GM19035 (cell line): ENCODE measurements around the gene ZNF716.
"Not testable (repeated sequence)": the region's sequence is repeated elsewhere in the genome, so short reads cannot be mapped to it uniquely, and the experiment has no call there.

Experiments used
- ATAC-seq: cut with Tn5 transposase; IDR thresholded peaks from one replicate; pipeline ENCODE4 v1.9.1; 2021; ENCODE audit not compliant: unreplicated experiment

The ZNF716 gene

DNA sequence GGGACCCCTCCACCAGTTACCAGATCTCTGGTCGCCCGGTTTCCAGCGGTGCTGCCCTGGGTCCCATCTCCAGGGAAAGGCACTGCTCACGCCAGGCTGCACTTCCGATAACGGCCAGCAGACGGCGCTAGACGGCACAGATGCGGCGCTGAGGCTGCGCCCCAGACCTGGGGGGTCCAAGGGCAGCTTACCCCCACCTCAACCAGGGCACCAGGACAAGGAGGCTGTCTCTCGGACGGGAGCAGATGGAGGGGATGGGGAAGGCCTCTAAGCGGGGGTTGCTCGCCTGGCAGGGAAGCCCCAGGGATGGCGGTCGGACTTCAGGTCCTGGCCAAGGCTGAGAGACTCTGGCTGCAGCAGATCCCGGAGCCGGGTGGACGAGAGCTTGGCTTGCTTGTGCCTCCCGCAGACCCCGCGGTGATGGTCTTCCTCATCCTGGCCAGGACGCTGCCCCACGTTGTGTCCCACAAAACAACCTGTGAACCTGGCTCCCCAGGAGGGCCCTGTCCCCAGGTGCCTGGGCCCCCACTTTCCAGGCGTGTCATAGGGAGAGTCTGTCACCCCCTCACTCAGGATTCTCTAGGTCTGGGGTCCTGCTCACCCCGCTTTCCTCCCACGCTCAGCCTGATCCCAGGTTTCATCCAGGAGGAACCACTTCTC is 23.9 kb upstream of the ZNF716 start:
- ATAC-seq: no peak

DNA sequence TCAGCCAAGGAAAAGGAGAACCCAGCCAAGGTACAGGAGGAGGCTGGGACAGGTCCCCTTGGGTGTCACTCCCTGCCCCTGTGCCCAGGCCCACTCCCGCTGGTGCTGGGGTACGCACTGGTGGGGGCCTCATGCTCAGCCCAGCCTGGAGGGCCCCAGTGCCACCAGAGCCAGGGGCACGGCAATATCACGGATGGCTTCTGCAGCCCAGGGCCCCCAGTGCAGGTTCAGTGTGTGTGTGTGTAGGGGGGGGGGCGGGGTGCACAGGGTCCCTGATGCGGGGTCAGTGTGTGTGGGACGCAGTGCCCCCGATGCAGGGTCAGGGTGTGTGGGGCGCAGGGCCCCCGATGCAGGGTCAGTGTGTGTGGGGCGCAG is 23.4 kb upstream of the ZNF716 start:
- no peak for ATAC-seq

DNA sequence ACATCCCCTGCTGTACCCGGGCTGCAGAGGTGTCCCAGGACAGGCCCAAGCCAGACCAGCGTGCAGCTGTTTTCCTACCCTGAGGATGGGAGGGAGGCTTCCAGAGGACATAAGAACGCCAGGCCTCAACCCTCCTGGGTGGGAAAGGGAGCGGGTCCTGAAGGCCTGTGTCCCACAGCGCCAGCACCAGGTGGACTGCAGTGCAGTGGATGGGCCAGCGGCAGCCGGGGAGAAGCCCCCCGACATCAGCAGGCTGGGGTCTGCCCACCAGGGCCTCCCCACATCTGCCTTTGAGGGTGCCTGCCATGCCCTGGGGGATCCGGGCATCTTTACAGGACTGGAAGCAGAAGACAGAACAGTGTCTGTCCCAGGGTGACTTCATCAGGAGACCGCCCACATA is 22.8 kb upstream of the ZNF716 start:
- no peak for ATAC-seq

DNA sequence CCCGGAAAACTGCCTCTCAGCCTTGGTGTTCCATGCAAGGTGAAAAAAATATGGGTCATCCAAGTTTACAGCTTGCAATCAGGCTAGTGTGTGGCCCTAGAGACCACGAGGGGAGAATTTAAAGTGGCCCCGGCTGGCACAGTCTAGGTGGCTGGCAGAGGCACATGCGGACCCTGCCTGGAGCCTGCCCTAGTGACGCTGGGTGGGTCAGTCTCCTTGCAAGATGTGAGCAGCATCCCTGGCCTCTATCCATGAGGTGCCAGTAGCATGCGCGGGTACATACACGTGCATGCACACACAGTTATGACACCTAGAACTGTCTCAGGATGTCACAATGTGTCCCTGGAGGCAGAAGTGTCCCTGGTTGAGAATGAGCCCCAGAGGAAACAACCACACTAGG is 22.4 kb upstream of the ZNF716 start:
- ATAC-seq: no peak

DNA sequence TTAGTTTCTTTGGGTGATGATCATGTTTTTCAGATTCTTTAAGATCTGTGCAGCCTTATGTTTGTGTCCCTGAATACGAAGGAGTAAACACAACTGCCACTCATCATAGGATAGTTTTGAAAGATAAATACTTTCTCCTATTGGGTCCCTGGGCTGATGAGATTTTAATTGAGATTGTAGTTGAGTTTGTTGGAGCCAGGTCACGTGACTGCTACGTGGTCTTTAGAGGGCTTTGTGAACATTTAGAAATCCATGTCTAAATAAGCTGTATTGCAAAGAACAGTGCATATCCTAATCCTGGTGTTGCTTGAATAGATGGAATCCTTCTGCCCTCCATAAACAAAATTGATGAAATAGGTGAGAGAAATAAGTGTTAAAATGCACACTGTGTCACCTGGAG is 17.4 kb upstream of the ZNF716 start:
- ATAC-seq: no peak

DNA sequence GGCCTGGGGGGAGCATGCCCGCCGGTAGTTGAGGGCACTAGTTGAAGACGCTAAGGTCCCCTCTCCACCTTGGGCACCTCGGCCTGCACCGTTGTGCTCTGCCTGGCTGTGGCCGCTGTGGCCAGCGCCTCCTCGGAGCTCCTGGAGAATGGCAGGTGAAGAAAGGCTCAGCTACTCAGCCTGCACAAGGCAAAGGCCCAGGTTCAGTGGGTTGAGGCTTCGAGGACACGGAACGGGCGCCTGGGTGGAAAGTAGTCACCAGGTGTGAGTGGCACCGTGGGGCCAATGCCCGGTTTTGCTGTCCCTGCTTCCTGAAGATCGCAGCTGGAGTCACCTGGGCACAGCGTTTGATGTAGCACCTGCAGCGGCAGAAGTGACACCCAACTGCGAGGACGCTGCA is 12.4 kb upstream of the ZNF716 start:
- no peak for ATAC-seq

DNA sequence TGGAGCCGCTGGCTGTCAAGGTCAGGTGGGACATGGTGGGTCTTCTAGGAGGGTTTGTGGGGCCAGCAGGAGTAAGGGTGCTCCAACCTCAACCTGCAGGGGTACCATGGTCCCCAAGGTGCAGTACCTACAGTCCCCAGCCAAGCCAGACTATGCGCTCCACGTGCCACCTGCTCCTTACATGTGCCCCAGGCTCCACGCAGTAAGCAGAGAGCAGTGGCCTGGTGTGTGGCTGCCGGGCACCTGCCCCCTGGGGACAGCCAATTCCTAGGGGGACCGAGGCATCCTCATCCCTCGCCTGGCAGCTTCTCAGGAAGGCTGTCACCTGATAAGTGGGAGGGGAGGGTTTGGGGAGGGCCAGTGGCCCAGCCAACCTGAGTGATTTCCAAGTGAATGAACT is 11.7 kb upstream of the ZNF716 start:
- no peak for ATAC-seq

DNA sequence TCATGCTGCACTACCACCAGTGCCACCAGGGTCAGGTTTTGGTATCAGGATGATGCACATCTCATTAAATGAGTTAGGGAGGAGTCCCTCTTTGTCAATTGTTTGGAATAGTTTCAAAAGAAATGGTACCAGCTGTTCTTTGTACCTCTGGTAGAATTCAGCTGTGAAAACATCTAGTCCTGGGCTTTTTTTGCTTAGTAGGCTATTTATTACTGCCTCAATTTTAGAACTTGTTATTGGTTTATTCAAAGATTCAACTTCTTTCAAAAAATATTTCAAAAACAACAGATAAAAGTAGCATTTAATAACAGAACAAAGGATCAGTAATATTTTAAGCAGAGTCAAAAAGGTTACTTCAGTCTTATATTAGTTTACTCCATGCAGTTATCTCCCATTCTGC is 6.4 kb upstream of the ZNF716 start:
- no peak for ATAC-seq

DNA sequence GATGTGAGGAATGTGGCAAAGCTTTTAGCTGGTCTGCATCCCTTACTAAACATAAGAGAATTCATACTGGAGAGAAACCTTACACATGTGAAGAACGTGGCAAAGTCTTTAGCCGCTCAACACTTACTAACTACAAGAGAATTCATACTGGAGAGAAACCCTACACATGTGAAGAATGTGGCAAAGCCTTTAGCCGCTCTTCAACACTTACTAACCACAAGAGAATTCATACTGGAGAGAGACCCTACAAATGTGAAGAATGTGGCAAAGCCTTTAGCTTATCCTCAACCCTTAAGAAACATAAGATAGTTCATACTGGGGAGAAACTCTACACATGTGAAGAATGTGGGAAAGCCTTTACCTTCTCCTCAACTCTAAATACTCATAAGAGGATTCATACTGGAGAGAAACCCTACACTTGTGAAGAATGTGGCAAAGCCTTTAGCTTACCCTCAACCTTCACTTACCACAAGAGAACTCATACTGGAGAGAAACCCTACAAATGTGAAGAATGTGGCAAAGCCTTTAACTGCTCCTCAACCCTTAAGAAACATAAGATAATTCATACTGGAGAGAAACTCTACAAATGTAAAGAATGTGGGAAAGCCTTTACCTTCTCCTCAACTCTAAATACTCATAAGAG is 19.3 kb downstream of the ZNF716 start:
- ATAC-seq: not testable (repeated sequence)

DNA sequence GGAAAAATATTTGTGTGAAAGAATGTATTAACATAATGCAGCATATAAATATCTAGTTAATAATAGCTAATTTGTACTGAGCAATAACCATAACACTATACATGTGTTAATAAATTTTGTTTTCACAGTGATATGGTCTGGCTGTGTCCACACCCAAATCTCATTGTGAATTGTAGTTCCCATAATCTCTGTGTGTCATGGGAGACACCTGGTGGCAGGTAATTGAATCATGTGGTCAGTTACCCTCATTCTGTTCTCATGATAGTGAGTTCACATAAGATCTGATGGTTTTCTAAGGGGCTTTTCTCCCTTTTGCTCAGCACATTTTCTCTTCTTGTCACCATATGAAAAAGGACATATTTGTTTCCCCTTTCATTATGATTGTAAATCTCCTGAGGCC is 30.3 kb downstream of the ZNF716 start:
- not testable (repeated sequence) for ATAC-seq

DNA sequence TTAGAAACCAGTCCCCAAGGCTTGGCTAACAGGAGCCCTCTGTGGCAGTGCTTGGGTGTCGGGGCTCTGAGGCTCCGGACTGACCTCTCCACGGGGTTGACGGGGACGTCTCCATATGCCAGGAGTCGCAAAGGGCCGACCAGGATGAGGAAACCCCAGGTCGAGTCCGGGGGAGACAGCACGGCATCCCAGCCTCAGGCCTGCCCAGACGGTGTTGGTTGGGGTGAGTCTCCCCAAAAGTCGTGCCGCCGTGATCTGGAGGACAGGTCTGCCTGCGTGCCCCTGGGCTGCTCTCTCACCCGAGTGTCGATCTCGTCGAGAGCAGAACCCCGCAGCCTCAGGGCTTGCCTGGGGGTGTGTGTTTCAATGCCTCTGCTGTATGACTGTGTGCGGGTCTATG is 35.0 kb downstream of the ZNF716 start:
- ATAC-seq: not testable (repeated sequence)

DNA sequence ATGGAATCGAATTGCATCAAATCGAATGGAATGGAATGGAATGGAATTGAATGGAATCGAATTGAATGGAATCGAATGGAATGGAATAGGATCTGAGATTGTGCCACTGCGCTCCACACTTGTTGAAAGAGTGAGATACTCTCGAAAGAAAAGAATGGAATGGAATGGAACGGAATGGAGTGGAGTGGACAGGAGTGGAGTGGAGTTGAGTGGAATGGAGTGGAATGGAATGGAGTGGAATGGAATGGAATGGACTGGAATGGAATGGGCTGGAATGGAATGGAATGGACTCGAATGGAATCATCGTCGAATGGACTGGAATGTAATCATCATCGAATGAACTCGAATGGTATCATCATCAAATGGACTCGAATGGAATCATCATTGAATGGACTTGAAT is 38.0 kb downstream of the ZNF716 start:
- no peak for ATAC-seq

DNA sequence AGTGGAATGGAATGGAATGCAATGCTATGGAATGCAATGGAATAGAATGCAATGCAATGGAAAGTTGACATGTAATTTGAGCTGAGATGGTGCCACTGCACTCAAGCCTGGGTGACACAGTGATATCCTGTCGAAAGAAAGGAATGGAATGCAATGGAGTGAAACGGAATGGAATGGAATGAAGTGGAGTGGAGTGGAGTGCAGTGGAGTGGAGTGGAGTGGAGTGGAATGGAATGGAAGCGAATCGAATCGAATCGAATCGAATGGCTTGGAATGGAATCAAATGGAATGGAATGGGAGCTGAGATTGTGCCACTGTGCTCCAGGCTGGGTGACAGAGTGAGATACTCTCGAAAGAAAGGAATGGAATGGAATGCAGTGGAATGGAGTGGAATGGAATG is 45.1 kb downstream of the ZNF716 start:
- ATAC-seq: not testable (repeated sequence)

DNA sequence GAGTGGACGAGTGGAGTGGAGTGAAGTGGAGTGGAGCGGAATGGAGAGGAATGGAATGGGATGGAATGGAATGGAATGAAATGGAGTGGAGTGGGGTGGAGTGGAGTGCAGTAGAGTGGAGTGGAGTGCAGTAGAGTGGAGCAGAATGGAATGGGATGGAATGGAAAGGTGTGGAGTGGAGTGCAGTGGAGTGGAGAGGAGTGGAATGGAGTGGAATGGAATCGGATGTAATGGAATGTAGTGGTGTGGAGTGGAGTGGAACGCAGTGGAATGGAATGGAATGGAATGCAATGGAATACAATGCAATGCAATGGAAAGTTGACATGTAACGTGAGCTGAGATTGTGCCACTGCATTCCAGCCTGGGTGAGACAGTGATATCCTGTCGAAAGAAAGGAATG is 46.4 kb downstream of the ZNF716 start:
- no peak for ATAC-seq

DNA sequence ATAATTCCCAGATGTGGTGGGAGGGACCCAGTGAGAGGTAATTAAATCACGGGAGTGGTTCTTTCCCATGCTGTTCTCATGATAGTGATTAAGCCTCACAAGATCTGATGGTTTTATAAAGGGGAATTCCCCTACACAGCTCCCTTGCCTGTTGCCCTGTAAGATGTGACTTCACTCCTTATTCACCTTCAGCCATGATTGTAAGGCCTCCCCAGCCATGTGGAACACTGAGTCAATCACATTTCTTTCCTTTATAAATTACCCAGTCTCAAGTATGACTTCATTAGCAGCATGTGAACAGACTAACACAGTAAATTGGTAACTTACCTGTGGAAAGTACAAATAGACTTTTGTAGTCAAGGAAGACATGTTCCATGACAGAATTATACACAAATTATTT is 55.2 kb downstream of the ZNF716 start:
- no peak for ATAC-seq
